ENCODE data around the gene RNF7.
"Not testable (repeated sequence)": the region's sequence is repeated elsewhere in the genome, so short reads cannot be mapped to it uniquely, and the experiment has no call there.

RNF7 gene

DNA sequence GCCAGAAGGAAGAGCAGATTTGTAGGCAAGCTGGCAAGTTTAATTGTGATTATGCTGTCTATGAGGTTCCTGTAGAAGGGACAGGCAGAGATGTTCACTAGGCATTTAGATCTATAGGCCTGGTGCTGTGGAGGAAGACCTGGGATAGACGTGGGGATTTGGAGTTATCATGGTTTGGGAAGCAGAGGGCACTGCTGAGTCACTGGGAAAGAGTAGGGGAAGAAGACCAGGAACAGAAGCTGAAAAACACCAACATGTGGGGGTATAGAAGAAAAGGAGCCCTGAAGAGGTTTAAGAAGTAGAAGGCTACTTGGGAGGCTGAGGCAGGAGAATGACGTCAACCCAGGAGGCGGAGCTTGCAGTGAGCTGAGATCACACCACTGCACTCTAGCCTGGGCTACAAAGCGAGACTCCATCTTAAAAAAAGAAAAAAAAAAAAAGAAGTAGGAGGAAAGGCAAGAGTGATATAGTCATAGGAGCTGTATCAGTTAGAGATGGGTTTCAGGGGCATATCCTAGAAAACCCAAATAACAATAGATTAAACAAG, 44.4 kb downstream of the RNF7 start:
- DNase-seq (ENCODE audit: low read depth), result no peak

DNA sequence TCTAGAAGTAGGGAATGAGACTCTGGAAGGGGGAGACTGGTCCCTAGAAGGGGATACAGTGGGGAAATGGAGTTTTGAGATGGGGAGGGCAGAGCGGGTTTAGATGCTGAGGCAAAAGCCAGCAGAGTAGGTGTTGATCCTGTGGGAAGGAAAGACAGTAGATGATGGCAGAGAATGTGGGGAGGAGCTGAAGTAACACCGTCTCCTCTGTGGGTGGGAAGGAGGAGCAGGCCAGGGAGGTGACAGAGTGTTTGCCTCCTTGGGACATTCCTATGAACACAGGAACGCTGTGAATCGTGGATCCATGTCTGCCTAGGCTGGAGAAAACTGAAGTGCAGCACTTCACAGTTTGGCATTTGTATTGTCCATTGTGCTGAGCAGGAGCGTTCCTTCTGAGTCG, 45.5 kb downstream of the RNF7 start:
- no peak for DNase-seq (ENCODE audit: low read depth)

DNA sequence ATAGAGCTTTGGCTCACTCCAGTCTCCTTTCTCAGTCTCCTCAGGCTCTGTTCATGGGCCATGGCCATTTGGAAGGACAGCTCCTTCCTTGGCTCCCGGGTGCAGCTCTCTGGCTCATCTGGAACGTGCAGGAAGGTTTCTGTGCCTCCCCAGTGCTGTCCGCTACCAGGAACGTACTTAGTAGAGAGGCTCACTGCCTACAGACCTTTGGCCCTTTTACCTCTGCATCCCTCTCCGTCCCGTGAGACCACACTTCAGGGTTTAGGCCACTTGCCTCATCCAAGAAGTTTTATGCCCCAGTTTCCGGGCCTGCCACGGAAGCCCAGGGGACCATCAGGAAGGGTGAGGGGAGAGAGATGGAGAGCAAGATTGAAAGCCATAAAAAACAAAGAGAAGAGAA, 46.0 kb downstream of the RNF7 start:
- no peak for DNase-seq (ENCODE audit: low read depth)

DNA sequence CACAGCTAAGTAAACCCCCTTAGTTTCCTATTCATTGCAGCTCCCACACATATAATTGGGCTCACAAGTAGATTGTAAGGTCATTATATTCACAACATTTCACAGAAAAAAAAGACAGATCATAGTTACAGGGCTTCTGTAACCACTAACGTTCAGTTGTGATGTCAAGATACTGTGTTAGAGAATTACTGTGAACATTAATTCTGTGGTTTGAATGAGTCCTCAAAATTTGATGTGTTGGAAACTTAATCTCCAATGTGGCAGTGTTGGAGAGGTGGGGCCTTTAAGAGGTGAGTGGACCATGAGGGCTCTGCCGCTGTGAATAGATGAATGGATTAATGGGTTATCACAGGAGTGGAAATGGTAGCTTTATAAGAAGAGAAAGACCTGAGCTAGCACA, 46.4 kb downstream of the RNF7 start:
- no peak for DNase-seq (ENCODE audit: low read depth)

DNA sequence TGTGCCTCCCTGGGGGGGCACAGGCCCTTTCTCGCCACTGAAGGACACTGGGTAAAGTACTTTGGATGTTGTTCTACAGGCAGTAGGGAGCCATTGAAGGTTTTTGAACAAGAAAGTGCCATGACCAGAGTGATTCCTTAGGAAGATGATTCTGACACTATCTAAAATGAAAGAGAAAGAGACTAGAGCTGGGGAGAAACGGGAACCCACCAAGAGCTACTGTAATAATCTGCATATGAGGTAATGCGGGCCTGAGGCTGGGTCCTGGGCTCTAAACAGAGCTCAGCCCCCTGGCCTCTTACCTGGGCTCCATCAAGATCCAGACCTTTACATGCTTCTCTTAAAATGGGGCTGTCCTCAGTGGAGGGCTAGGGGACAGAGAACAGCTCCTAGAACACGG, 50.1 kb downstream of the RNF7 start:
- no peak for DNase-seq (ENCODE audit: low read depth)

DNA sequence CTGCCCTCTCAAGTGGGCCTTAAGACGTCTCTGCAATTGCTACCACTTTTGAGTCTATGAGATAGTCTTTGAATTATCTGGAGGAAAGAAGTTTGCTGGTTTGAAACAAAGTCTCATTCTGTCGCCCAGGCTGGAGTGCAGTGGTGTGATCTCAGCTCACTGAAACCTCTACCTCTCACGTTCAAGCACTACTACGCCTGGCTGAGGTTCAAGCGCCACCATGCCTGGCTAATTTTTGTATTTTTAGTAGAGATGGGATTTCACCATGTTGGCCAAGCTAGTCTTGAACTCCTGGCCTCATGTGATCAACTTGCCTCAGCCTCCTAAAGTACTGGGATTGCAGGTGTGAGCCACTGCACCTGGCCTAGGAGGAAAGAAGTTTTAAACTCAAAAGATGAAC, 50.7 kb downstream of the RNF7 start:
- DNase-seq (ENCODE audit: low read depth), result not testable (repeated sequence)

DNA sequence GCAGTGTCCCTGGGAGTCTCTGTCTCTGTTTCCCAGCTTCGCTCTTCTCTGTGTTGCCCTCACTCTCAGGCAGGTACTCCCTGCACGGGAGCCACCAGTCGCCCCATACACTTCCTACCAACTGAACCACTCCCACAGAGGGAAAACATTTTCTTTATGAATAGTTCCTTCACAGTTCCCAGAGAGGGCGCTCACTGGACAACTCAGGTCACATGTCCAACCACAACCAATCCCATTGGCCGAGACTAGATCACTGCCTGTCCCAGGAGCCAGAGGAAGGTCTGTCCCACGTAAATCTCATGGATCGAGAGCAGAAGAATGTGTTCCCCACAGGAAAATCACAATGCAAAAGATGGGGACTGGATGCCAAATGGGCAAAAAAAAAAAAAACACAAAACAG, 51.2 kb downstream of the RNF7 start:
- DNase-seq (ENCODE audit: low read depth), result no peak

DNA sequence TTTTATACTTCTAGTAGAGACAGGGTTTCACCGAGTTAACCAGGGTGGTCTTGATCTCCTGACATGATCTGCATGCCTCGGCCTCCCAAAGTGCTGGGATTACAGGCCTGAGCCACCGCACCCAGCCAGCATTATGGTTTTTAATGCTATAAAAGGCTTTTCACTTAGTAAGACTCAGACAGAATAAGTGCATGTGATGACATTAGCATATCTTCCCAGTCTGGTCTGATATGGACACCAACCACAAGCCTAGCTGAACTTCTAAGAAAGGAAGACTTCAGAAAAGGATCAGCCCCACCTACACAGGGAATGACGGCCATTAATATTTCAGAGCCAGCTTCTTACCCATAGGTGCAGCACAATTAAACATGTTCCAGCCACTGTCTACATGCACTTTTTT, 52.1 kb downstream of the RNF7 start:
- DNase-seq (ENCODE audit: low read depth), result no peak

DNA sequence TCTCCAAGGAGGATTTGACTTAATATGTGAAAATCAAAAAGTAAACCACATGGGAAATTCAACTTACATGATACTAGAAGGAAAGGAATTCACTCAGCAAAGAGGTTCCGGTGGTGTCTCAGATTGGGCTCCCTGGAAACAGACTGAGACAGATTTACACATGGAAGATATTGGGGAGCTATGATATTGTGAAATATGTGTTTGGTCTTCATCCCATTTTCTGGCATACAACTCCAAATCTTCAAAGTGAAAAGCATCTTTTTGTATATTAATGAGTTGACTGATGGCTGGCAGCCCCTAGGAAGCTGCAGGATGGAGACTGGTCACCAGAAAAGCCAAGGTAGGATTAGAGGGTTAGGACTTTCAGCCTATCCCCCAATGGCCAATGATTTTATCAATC, 54.4 kb downstream of the RNF7 start:
- DNase-seq (ENCODE audit: low read depth), result no peak

DNA sequence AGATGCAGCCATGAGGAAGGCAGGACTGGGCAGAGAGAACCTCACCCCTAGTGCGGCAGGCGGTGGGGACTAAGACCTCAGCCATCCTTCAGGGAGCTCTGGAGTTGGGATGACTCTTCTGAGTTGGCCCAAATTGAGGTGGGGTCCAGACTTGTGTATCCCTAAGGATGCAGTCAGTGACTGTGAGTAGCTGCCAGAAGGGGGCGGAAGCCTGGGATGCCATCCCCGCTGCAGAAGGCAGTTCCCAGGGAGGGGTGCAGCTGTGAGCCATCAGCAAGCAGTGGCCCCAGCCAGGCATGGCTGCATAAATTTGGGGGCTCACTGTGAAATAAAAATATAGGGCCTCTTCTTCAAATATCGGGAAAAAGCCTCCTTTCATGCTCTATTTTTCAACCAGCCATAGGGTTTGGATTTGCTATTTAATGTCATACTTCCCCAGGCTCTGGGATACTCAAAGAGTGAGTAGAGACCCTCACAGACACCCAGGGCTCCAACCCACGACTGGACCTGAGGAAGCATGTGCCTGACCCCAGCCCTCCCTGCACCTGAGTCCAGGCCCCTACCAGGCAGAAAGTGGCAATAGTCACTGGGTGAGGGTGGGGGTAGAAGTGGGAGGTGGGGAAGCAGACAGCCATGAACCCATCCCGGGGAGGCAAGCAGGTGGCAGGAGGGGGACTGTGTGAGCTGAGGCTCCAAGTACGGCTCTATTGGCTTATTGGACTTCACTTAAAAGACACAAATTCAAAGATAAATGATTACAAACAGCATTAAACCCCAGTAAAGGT, 55.6 kb downstream of the RNF7 start:
- DNase-seq (ENCODE audit: low read depth), result no peak

DNA sequence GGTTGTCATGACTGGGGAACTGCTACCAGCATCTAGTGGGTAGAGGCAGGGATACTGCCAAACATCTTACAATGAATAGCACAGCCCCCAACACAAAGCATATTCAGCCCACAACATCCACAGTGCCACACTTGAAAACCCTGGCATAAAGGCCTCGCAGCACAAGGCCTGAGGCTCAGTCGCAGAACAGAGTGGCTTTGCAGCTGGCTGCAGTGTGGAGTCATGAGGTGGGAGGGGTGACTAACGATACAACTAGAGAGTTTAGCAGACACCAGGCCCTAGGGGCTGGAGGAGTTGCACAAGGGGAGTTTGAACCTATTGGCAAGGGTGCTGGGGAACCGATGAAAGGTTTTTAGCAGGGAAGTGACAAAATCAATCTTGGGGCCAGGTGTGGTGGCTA, 57.2 kb downstream of the RNF7 start:
- DNase-seq (ENCODE audit: low read depth), result no peak

DNA sequence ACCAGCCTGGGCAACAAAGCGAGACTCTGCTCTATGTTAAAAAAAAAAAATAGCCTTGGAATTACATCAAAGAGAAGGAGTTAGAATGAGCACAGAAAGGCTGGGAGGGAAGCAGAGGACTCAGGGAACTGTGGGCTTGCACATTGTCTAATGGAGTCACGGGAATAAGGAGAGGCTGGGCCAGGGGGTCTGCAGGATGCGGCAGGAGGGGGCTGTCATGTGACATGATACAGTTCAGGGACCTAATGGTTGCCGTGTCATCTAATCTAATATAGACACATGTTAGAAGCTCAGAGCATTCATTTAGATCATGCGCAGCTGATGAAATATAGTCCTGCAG, 57.6 kb downstream of the RNF7 start:
- no peak for DNase-seq (ENCODE audit: low read depth)

DNA sequence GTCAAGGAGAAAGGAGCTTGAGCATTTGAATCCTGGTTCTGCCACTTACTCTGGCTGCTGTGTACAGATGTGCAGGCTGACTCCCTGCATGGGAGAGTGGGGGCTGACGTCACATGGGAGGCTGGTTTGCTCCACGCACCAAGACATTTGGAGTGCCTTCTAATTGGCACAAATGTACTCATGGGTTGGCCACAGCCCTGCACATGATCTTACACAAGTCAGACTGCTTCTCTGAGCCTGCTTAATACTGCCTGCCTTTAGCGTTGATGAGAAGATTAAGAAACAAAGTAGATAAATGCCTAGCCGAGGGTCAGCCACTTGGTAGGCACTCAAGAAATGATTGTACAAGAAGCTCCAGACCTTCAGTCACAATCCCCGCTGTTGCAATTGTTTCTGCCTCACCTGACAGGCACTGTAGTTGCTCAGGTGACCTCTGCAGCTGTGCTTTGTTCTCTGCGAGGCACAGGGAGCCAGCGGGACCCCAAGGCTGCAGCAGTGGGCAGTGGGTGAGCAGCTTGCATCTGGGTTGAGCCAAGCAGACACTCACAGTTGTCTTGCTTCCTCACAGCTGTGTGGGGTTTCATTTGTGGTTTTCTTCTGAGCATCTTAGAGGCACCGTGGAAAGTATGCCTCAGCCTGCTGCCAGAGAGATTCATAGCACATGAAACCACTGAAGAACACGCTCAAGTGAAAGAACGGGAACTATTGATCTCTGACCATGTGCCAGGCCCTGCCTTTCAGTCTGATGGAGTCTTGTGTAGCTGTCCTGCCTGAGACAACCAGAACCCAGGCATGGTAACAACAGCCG, 58.2 kb downstream of the RNF7 start:
- peak; percentile 52 for DNase-seq (ENCODE audit: low read depth)
